Muscle of arm (tissue), 14 donors: Measurements from ENCODE around the gene TP53TG3. TPM values are rescaled to one million over a fixed set of nuclear protein-coding genes. Genes with fewer than 3 reads are reported as not detected.
"Not testable (repeated sequence)": the region's sequence is repeated elsewhere in the genome, so short reads cannot be mapped to it uniquely, and the experiment has no call there.

Source experiments
- DNase-seq: peaks from one replicate; pipeline ENCODE4 v3.0.0-alpha.2; 2013
- long read RNA-seq, 11 donors: transcript quantifications; one replicate each; lab custom pipeline, GENCODE V29; 2026
- polyA plus RNA-seq, 12 donors: library from polyadenylated mRNA; unstranded; fragments of 120-200 nt; gene quantifications; one replicate each; pipeline ENCODE4 v1.2.1, GENCODE V29; 2013; ENCODE audit not compliant: insufficient read length in 12 of 12

TP53TG3 gene, protein sequence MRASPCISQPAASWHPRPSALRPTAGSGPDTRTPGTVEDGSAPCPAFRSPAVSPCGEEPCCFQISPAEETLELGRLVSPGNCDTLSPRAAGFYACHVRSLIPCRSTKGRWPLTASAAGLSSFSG
- under 1 TPM in 1 of 12 donors, not detected in 11; 0.57 TPM for polyA plus RNA-seq
- long read RNA-seq, donor 1: 0 reads
- long read RNA-seq, donor 2: 0 reads
- long read RNA-seq, donor 3: 0 reads
- long read RNA-seq, donor 4: 0 reads
- long read RNA-seq, donor 5: 0 reads
- long read RNA-seq, donor 6: 0 reads
- long read RNA-seq, donor 7: 0 reads
- long read RNA-seq, donor 8: 0 reads
- long read RNA-seq, donor 9: 0 reads
- long read RNA-seq, donor 10: 0 reads
- long read RNA-seq, donor 11: 0 reads

DNA sequence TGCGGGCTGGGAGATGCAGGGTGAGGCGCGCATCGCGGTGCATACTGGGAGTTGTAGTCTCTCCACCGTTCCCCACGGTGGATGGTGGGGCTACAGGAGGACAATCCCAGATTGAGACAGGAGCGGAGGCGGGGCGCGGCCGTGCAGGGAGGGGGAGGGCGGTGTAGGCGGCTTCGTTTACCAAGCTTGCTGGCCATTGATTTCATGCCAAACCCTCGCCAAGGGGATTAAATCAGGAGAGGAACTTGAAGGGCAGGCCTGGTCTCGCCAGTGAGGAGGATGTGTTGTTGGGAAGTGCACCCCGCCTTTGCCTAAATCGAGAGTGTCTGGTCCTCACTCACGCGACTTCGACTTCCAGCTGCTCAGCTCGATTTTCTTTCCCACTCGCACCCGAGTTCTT lies at the start of gene TP53TG3:
TP53TG3 (minus strand) TSS at position 101 of the 400 bp plus-strand sequence; CDS start at position 33, 68 bp downstream.
- DNase-seq: not testable (repeated sequence)

DNA sequence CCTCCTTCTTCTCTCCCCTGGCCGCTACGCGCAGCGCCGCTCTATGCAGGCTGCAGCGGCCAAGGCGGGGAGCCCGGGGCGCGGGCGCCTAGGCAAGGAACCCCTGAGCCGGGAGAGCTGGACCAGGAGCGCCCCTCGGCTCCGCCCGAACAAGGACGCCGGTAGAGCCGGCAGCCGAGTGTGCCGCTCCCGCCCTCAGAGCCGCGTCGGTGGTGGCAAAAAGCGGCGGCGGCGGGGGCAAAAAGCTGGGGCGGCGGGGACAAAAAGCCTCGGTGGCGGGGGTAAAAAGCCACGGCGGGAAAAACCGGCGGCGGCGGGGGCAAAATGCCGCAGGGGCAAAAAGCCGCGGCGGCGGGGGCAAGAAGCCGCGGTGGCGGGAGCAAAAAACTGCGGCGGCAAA lies 25.1 kb downstream of the TP53TG3 start:
- DNase-seq: not testable (repeated sequence)

GRCh38 chr16:32647562-32647961 lies 28.4 kb downstream of the TP53TG3 start:
- DNase-seq: not testable (repeated sequence)

GRCh38 chr16:32646780-32647179 lies 29.2 kb downstream of the TP53TG3 start:
- DNase-seq: not testable (repeated sequence)

- not testable (repeated sequence) for DNase-seq
These were observed 29.8 kb downstream of the TP53TG3 start for GRCh38 chr16:32646177-32646576.

DNA sequence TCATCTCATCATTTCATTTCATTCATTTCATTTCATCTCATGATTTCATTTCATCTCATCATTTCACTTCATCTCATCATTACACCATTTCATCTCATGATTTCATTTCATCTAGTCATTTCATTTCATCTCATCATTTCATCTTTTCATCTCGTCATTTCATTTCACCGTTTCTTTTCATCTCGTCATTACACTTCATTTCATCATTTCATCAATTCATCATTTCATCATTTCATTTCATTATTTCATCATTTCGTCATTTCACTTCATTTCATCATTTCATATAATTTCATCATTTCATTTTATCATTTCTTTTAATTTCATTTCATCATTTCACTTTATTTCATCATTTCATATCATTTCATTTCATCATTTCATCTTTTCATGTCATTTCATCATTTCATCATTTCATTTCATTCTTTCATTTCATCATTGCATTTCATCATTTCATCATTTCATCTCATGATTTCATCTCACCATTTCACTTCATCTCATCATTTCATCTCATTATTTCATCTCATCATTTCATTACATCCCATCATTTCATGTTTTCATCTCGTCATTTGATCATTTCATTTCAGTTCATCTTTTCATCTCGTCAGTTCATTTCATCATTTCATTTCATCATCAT lies 30.6 kb downstream of the TP53TG3 start:
- not testable (repeated sequence) for DNase-seq

DNA sequence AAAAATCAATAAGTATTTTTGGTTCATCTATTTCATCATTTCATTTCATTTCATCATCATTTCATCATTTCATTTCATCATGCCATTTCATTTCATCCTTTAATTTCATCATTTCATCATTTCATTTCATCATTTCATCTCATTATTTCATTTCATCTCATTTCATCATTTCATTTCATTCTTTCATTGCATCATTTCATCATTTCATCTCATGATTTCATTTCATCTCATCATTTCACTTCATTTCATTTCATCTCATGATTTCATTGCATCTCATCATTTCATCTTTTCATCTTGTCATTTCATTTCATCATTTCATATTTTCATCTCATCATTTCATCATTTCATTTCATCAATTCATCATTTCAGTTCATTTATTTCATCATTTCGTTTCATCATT lies 31.2 kb downstream of the TP53TG3 start:
- not testable (repeated sequence) for DNase-seq

GRCh38 chr16:32637614-32638013 lies 38.4 kb downstream of the TP53TG3 start:
- not testable (repeated sequence) for DNase-seq

DNA sequence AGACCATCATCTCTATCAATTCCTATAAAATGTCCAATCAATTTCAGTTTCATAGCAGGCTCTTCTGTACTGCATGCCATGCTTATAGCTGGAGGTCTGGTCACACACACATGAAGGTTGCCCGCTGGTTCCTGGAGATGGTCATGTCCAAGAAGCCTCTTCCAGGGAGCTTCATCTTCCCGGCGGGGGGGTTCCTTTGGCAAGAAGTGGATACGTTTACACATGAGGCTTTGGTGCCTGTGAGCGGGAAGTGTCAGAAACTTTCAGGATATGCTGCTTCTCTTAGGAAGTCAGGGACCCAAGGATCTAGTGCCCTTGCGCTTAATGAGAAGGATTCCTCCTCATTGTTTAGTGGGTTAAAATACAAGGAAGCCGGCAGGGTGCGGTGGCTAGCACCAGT lies 43.9 kb downstream of the TP53TG3 start:
- DNase-seq: not testable (repeated sequence)
